HG02588 (cell line): Measurements from ENCODE around the gene USP34.
"Not testable (repeated sequence)": the region's sequence is repeated elsewhere in the genome, so short reads cannot be mapped to it uniquely, and the experiment has no call there.

ENCODE experiments used
- ATAC-seq: cut with Tn5 transposase; IDR thresholded peaks from one replicate; pipeline ENCODE4 v1.9.1; 2021; ENCODE audit warnings: mild to moderate bottlenecking, moderate library complexity; ENCODE audit not compliant: unreplicated experiment

USP34 gene

DNA sequence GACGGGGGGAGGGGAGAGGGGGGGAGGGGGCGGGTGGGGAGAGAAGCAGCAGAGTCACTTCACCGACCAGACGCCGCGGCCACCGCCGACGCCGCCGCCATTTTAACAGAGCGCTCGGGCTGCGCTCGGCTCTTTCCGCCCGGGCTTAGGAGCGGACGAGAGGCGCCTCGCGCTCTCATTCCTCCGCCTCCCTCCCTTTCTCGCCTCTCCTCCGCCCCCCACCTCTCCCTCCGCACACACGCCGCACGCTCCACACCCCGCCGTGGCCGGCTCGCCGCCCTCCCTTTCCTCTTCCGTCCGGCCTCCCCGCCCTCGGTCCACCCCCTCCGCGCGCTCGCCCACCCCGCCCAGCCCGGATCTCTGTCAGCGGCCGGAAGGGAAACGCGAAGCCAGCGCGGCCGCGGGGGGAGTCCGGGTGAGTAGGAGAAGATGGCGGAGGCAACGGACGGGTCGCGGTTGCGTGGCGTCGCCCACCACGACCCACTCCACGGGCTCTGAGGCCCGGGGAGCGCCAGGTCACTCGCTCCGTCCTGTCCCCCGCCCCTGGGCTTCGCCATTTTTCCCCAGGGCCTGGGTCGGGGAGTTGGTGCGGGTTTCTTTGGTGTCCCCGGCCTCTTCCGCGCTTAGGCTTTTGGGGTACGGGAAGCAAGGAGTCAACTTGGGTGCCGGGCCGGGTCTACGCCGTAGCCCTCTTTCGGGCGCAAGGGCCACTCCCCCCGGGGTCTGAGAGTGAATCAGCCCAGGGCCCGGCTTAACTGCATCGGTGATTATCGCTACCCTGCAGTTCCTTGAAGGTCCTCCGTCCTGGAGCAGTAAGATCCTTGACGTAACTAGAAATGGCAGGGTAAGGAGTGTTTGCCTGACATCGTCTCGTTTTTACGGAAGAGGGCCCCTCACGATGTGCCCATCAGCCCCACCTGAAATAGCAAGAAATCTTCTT, at the start of gene USP34:
Gene USP34 (minus strand): TSS at position 123 of the 940 bp plus-strand sequence. CDS start 395 bp downstream, outside the sequence.
- ATAC-seq: peak; percentile 70

DNA sequence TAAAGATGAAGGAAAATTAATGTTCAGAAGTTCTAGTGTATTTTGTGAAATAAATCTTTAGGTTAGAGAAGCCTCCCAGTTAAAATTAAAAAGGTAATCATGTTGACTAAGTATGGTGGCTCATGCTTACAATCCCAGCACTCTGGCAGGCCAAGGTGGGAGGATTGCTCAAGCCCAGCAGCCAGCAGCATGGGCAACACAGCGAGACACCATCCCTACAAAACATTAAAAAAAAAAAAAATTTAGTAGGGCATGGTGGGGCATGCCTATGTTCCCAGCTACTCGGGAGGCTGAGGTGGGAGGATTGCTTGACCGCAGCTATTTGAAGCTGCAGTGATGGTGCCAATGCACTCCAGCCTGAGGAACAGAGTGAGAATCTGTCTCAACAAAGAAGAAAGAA, 49.4 kb upstream of the USP34 start:
- ATAC-seq: no peak

DNA sequence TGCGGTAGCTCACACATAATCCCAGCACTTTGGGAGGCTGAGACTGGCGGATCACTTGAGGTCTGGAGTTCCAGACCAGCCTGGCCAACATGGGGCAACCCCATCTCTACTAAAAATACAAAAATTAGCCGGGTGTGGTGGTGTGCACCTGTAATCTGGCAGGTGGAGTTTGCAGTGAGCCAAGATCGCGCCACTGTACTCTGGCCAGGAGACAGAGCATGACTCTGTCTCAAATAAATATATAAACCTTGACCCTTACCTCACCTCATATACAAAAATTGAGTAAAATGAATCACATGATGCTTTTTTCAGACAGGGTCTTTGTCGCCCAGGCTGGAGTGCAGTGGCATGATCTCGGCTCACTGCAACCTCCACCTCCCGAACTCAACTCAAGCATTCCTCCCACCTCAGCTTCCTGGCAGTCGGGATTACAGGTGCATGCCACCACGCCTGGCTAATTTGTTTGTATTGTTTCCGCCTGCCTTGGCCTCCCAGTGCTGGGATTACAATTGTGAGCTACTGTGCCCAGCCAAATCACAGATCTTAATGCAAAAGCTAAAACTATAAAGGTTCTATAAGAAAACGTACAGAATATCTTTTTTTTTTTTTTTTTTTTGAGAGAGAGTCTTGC, 42.0 kb upstream of the USP34 start:
- ATAC-seq: no peak

DNA sequence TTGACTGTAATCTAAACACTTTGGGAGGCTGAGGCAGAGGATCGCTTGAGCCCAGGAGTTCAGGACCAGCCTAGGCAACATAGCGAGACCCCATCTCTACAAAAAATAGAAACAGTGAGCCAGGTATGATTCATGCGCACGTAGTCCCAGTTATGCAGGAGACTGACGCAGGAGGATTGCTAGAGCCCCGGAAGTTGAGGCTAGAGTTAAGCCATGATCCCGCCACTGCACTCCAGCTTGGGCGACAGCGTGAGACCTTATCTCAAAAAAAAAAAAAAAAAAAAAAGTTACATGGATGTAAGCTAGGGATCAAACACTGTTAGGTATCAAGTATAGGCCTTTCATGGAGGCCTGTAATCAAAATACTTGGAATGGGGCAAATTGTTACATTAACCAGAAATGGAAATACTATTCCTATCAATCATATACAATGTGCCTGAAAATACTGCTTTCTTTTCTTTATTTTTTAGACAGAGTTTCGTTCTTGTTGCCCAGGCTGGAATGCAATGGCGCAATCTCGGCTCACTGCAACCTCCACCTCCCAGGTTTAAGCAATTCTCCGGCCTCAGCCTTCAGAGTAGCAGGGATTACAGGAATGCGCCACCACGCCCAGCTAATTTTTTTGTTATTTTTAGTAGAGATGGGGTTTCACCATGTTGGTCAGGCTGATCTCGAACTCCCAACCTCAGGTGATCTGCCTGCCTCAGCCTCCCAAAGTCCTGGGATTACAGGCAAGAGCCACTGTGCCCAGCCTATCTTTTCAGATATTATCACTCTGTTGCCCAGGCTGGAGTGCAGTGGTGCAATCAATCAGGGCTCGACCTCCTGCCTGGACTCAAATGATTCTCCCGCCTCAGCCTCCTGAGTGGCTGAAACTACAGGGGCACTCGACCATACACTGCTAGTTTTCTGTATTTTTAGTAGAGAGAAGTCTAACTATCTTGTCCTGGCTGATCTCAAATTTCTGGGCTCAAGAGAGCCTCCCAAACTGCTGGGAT, 40.1 kb upstream of the USP34 start:
- no peak for ATAC-seq

DNA sequence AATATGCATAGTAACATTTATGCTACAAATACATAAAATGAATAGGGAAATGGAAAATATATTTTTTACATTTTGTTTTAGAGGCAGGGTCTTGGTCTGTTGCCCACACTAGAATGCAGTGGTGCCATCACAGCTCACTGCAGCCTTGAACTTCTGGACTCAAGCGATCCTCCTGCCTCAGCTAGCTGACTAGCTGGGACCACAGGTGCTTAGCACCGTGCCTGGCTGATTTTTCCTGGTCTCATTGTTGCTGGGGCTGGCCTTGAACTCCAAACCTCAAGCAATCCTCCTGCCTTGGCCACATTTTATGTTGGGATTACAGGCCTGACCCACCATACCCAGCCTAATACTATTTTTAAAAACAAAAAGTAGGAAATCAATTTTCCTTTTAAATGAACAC, 34.1 kb upstream of the USP34 start:
- ATAC-seq: no peak

DNA sequence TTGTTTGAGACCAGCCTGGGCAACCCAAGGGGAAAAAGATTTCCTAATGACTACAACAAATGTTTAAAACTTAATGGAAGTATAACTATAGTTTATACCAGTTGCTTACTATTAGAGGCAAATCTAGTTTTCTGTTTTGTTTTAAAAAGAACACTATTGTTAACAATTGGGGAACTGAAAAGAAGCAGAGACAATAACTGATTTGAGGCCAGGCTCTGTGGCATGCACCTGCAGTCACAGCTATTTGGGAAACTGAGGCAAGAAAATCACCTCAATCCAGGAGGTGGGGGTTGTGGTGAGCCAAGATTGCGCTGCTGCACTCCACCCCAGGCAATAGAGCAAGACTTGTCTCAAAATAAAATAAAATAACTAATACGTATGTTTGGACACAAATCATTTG, 28.2 kb upstream of the USP34 start:
- no peak for ATAC-seq

- no peak for ATAC-seq
Measured at GRCh38 chr2:61493523-61493942, 22.6 kb upstream of the USP34 start.

GRCh38 chr2:61492476-61492875, 21.6 kb upstream of the USP34 start:
- ATAC-seq: no peak

DNA sequence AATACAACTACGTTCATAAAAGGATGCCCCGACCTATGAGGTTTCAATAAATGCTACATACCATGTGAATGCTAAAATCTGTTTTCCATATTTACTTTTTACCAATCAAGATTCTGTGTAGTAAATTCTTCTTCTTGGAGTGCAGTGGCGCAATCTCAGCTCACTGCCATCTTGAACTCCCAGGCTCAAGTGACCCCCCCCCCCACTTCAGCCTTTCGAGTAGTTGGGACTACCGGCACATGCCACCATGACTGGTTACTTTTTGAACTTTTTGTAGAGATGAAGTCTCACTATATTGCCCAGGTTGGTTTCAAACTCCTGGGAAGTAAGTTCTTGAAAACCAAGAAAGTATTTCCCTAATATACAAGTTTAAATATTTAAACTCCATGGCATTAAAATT, 14.4 kb upstream of the USP34 start:
- ATAC-seq: no peak

DNA sequence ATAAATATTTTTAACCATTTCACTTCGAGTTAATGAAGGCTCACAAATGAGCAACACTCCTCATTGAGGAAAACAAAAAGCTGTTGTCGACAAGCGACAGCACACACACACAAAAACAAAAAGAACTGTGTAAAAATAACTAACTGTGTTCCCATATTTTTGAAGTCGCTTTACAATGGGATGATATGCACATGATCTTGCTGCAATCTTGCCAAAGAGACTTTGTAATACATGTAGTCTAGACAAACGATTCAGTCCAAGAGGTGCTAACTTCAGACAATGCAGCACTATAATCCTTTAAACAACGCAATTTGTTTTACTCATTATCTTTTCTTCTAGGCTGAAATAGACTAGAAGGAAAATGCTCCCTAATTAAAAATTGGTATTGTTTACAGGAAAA, 7.2 kb upstream of the USP34 start:
- no peak for ATAC-seq

DNA sequence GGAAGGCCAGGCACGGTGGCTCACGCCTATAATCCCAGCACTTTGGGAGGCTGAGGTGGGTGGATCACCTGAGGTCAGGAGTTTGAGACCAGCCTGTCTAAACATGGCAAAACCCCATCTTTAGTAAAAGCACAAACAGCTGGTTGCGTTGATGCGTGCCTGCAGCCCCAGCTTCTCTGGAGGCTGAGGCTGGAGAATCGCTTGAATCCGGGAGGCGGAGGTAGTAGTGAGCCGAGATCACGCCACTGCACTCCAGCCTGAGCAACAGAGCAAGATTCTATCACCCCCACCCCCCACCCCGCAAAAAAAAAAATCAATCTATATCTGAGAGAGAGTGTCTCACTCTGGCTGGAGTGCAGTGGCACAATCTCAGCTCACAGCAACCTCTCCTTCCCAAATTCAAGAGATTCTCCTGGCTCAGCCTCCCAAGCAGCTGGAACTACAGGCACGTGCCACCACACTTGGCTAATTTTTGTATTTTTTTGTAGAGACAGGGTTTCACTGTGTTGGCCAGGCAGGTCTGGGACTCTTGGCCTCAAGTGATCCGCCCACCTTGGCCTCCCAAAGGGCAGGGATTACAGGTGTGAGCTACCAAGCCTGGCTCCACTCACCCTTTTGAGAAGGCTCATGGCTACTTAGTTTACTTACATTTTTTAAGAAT, 6.2 kb upstream of the USP34 start:
- ATAC-seq: not testable (repeated sequence)

DNA sequence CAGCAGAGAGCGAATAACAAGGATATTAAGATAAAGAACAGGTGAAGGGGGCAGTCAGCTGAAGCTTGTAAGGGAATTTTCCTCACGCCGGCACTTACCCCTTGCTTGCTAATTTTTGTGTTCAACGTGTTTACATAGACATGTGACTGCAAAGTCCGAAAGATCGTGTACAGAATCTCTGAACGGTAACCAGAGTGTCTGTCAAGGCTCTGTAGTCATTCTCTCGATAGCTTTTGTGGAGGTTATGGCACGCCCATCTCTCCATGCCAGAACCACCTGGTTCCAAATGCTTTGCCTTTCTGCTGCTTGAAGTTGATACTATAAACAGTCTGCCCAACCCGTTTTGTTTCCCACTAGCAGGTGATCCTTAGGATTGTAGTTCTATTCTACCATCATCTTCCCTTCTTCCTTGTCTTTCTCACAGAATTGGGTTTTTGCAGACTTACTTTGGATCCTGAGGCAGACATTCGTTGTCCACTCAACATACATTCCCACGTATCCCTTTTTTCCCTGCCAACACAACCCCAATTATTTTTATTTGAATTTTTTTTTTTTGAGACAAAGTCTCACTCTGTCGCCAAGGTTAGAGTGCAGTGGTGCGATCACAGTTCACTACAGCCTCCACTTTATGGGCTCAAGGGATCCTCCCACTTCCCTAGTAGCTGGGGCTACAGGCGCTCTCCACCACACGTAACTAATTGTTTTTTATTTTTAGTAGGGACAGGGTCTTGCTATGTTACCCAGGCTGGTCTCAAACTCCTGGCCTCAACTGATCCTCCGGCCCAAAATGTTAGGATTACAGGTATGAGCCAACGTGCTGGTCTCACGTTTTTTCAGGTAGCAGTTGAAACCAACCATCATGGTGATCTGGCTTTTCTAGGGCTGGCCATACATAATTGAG, 1.3 kb upstream of the USP34 start:
- ATAC-seq: no peak

- peak; percentile 34 for ATAC-seq
Measured at GRCh38 chr2:61470122-61470951, 550 bp downstream of the USP34 start.

- no peak for ATAC-seq
Measured at GRCh38 chr2:61469424-61470121, 1.3 kb downstream of the USP34 start.

GRCh38 chr2:61468231-61468630, 2.7 kb downstream of the USP34 start:
- not testable (repeated sequence) for ATAC-seq

GRCh38 chr2:61465045-61465444, 5.8 kb downstream of the USP34 start:
- ATAC-seq: no peak

DNA sequence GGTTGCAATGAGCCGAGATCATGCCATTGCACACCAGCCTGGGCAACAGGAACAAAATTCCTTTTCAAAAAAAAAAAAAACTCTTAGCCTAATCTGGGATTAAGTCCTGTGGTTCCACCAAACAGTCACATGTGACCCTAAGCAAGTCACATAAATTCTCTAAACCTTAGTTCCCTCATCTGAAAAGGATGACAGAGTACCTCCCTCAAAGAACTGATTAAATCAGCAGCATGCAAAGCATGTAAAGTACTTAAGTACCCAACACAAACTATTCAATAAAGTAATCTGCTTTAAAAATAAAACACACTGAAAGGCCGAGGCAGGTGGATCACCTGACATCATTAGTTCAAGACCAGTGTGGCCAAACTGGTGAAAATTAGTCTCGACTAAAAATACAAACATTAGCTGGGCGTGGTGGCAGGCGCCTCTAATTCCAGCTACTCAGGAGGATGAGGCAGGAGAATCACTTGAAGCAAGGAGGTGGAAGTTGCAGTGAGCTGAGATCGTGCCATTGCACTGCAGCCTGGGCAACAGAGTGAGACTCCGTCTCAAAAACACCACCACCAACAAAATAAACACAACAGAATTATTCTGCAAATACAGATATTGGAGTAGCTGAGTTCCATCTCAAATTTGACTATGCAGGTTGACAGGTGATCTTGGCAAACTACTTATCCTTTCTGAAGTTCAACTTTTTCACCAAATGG, 7.0 kb downstream of the USP34 start:
- no peak for ATAC-seq
